Panc1 (cell line): ENCODE measurements around the gene HS3ST3A1. TPM values are rescaled to one million over a fixed set of nuclear protein-coding genes. Genes with fewer than 3 reads are reported as not detected.

Source experiments
- ATAC-seq: fragments of 200-7000 bp; cut with Tn5 transposase; 2 replicates; pipeline ENCODE4 v1.9.1; 2020; ENCODE audit warnings: mild to moderate bottlenecking, moderate library complexity
- BruUV-seq: library from RNA; stranded (reverse); fragments of 400-500 nt; replicated peaks from 2 replicates; lab custom pipeline; 2021; lab: Mats Ljungman, UMichigan
- CTCF ChIA-PET: fragments of 300-600 bp; sonication (Branson Sonifier 250); formaldehyde crosslinking; loops from one replicate; lab custom pipeline; 2022; ENCODE audit warnings: antibody characterized with exemption; lab: Charles Lee
- POLR2A ChIA-PET: fragments of 300-600 bp; sonication (Branson Sonifier 250); formaldehyde crosslinking; loops from one replicate; lab custom pipeline; 2022; ENCODE audit warnings: antibody characterized with exemption; lab: Charles Lee
- DNase-seq: peaks from one replicate; pipeline ENCODE4 v3.0.0-alpha.2; 2010; ENCODE audit warnings: low read depth, low spot score
- H3K27ac ChIP-seq: 2 replicates; pipeline ENCODE4 v1.5.1; 2011; ENCODE audit warnings: mild to moderate bottlenecking, low read length, inconsistent platforms
- H3K27me3 ChIP-seq: fragments of 200-500 bp; sonication (Bioruptor generic); 2 replicates; pipeline ENCODE4 v1.6.0; 2014; ENCODE audit warnings: low read length, inconsistent platforms; ENCODE audit not compliant: control insufficient read depth, insufficient read depth
- H3K36me3 ChIP-seq: fragments of 200-500 bp; sonication (Bioruptor generic); 2 replicates; pipeline ENCODE4 v1.5.1; 2014; ENCODE audit warnings: inconsistent platforms, mild to moderate bottlenecking, low read length, moderate library complexity; ENCODE audit not compliant: control insufficient read depth, insufficient read depth
- H3K4me1 ChIP-seq: 2 replicates; pipeline ENCODE4 v1.5.1; 2011; ENCODE audit warnings: inconsistent platforms, mild to moderate bottlenecking, low read length, moderate library complexity; ENCODE audit not compliant: control insufficient read depth, insufficient read depth
- H3K4me3 ChIP-seq, 2 experiments: 2 replicates each; pipeline ENCODE4 v1.5.1; 2011 to 2012; ENCODE audit warnings: low read depth in 2 of 2, low read length in 2 of 2, mild to moderate bottlenecking in 2 of 2, inconsistent platforms in 1 of 2, moderate library complexity in 1 of 2
- H3K9me3 ChIP-seq: fragments of 200-500 bp; sonication (Bioruptor generic); 2 replicates; pipeline ENCODE4 v1.5.1; 2014; ENCODE audit warnings: low read depth, mild to moderate bottlenecking, inconsistent platforms, low read length, moderate library complexity; ENCODE audit not compliant: control insufficient read depth, insufficient read depth
- POLR2AphosphoS5 ChIP-seq: IDR thresholded peaks from 2 replicates; pipeline ENCODE4 v1.6.1; 2012; ENCODE audit warnings: mild to moderate bottlenecking, low read depth, low read length, moderate library complexity
- SIN3A ChIP-seq: IDR thresholded peaks from 2 replicates; pipeline ENCODE4 v1.6.1; 2012; ENCODE audit warnings: low read depth, mild to moderate bottlenecking, low read length, moderate library complexity, borderline replicate concordance; ENCODE audit not compliant: insufficient read depth
- TCF7L2 ChIP-seq: IDR thresholded peaks from 2 replicates; pipeline ENCODE4 v1.6.1; 2011; ENCODE audit warnings: mild to moderate bottlenecking, low read depth, low read length, inconsistent platforms
- in situ Hi-C: cut with HindIII; loops from 2 replicates; pipeline ENCODE4 v1.10.0; 2016; ENCODE audit warnings: low sequenced_read_pairs, low pct_unique_long_range_greater_than_20kb
- intact Hi-C: fragments of 100-400 bp; cut with micrococcal nuclease; formaldehyde crosslinking; loops from one replicate; pipeline ENCODE4 v1.10.0; 2022; ENCODE audit not compliant: unreplicated experiment
- total RNA-seq: library from RNA; stranded (reverse); gene quantifications from one replicate; pipeline ENCODE4 v1.2.1, GENCODE V29; 2021; ENCODE audit not compliant: unreplicated experiment
- TF ChIP-seq, protein P1 (sequence below): fragments of 450-650 bp; IDR thresholded peaks from 2 replicates; pipeline ENCODE4 v1.5.1; 2017; ENCODE audit warnings: mild to moderate bottlenecking
- TF ChIP-seq, protein P2 (sequence below), 2 experiments: IDR thresholded peaks; 2 replicates each; pipeline ENCODE4 v1.6.1; 2011 to 2012; ENCODE audit warnings: low read depth in 2 of 2, control low read depth in 1 of 2, low read length in 1 of 2, mild to moderate bottlenecking in 1 of 2, moderate library complexity in 1 of 2; ENCODE audit not compliant: insufficient read depth in 1 of 2

Gene HS3ST3A1
- total RNA-seq, 1 experiment from 2014 or later, result 0.31 TPM

DNA sequence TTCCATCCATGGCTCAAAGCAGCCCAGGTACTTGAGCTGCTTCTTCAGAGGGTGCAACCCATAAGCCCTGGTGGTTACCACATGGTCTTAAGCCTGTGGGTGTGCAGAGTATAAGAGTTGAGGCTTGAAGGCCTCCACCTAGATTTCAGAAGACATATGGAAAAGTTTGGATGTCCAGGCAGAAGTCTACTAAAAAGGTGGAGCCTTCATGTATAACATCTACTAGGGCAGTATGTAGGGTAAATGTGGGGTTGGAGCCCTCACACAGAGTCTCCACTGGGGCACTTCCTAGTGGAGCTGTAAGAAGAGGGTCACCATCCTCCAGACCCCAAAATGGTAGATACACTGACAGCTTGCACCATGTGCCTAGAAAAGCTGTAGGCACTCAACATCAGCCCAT, 120.9 kb downstream of the HS3ST3A1 start:
- POLR2A ChIA-PET, result no interaction called here
- Histone ChIP-seq H3K27me3 (no peaks in the 10 kb centered on the region), H3K9me3 (no peaks in the 10 kb centered on the region), H3K4me3 (no peak overlapping the region), H3K36me3 (no peaks in the 10 kb centered on the region), H3K27ac (no peak overlapping the region), H3K4me1 (no peaks in the 10 kb centered on the region)
- ATAC-seq (no peak), DNase-seq (no peak)
- in situ Hi-C loops, result no loop called here
- BruUV-seq, result no TSS peak
- intact Hi-C loops, result no loop called here
- TF ChIP-seq SIN3A, result no peak
- no peak for TF ChIP-seq TCF7L2
- TF ChIP-seq, protein P1, sequence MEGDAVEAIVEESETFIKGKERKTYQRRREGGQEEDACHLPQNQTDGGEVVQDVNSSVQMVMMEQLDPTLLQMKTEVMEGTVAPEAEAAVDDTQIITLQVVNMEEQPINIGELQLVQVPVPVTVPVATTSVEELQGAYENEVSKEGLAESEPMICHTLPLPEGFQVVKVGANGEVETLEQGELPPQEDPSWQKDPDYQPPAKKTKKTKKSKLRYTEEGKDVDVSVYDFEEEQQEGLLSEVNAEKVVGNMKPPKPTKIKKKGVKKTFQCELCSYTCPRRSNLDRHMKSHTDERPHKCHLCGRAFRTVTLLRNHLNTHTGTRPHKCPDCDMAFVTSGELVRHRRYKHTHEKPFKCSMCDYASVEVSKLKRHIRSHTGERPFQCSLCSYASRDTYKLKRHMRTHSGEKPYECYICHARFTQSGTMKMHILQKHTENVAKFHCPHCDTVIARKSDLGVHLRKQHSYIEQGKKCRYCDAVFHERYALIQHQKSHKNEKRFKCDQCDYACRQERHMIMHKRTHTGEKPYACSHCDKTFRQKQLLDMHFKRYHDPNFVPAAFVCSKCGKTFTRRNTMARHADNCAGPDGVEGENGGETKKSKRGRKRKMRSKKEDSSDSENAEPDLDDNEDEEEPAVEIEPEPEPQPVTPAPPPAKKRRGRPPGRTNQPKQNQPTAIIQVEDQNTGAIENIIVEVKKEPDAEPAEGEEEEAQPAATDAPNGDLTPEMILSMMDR, result no peak
- TF ChIP-seq, protein P2, sequence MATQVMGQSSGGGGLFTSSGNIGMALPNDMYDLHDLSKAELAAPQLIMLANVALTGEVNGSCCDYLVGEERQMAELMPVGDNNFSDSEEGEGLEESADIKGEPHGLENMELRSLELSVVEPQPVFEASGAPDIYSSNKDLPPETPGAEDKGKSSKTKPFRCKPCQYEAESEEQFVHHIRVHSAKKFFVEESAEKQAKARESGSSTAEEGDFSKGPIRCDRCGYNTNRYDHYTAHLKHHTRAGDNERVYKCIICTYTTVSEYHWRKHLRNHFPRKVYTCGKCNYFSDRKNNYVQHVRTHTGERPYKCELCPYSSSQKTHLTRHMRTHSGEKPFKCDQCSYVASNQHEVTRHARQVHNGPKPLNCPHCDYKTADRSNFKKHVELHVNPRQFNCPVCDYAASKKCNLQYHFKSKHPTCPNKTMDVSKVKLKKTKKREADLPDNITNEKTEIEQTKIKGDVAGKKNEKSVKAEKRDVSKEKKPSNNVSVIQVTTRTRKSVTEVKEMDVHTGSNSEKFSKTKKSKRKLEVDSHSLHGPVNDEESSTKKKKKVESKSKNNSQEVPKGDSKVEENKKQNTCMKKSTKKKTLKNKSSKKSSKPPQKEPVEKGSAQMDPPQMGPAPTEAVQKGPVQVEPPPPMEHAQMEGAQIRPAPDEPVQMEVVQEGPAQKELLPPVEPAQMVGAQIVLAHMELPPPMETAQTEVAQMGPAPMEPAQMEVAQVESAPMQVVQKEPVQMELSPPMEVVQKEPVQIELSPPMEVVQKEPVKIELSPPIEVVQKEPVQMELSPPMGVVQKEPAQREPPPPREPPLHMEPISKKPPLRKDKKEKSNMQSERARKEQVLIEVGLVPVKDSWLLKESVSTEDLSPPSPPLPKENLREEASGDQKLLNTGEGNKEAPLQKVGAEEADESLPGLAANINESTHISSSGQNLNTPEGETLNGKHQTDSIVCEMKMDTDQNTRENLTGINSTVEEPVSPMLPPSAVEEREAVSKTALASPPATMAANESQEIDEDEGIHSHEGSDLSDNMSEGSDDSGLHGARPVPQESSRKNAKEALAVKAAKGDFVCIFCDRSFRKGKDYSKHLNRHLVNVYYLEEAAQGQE (IDR thresholded peaks at IDR 0.05; ENCODE audit: insufficient read depth in 1 of 2, low read depth in 2 of 2, low read length in 1 of 2), result no peak
- no peak for TF ChIP-seq POLR2AphosphoS5
- CTCF ChIA-PET, result no interaction called here

DNA sequence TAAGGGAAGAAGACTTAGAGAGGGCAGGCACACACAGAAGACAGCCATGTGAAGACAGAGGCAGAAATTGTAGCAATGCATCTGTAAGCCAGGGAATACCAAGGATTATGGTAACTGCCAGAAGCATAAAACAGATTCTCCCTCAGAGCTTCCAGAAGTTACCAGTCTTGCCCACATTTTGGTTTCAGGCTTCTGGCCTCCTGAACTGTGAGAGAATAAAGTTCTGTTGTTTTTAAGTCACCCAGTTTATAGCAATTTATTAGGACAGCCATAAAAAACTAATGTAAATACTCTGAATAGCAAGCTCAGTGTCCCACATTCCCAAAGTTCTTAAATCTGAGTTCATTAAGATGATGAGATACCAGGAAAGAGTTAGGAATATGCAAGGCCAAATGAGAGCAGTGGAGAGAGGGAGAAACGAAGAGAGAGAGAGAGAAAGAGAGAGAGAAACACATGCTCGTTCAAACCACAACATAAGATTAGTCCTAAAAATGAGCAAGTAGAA, 123.4 kb downstream of the HS3ST3A1 start:
- no peak for TF ChIP-seq TCF7L2
- TF ChIP-seq SIN3A, result no peak
- no peak for TF ChIP-seq POLR2AphosphoS5
- TF ChIP-seq, protein P1, result no peak
- TF ChIP-seq, protein P2 (IDR thresholded peaks at IDR 0.05; ENCODE audit: insufficient read depth in 1 of 2, low read depth in 2 of 2, low read length in 1 of 2), result no peak
- intact Hi-C loops, result no loop called here
- Histone ChIP-seq H3K27me3 (no peaks in the 10 kb centered on the region), H3K27ac (no peak overlapping the region), H3K9me3 (no peaks in the 10 kb centered on the region), H3K4me1 (no peaks in the 10 kb centered on the region), H3K4me3 (no peak overlapping the region), H3K36me3 (no peaks in the 10 kb centered on the region)
- ChIA-PET CTCF (no interaction called here), POLR2A (no interaction called here)
- ATAC-seq, result no peak
- in situ Hi-C loops, result no loop called here
- DNase-seq, result no peak
- BruUV-seq, result no TSS peak
